ENCODE results near the gene FEM1B. TPM values are rescaled to one million over a fixed set of nuclear protein-coding genes. Genes with fewer than 3 reads are reported as not detected.

The FEM1B gene
- total and polyA plus RNA-seq, 7 donors = 23.5 to 188 (median 69.3) TPM

- no peak for TF ChIP-seq CTCF (IDR thresholded peaks at IDR 0.05)
- ATAC-seq (no peak), DNase-seq (no peak)
- H3K9me3 ChIP-seq = no peaks in the 10 kb centered on the region
- H3K27ac ChIP-seq = no peak overlapping the region
- no peaks in the 10 kb centered on the region for H3K4me1 ChIP-seq
- H3K27me3 ChIP-seq (ENCODE audit: insufficient read depth in 3 of 3, low read length in 2 of 3) = peaks cover 0 to 4% (median 0%) of the 10 kb centered on the region in 3 donors
- no peaks in the 10 kb centered on the region for H3K36me3 ChIP-seq (ENCODE audit: insufficient read depth in 1 of 2, low read depth in 1 of 2)
- 71 to 81% (median 74%) methylated on average over 8 to 9 of the region's 9 CpGs for WGBS, 3 donors
- H3K4me3 ChIP-seq = no peak overlapping the region
- intact Hi-C loops (cut with DNase I) = no loop called here
These were observed 45.3 kb downstream of the FEM1B start for GRCh38 chr15:68322796-68323195.

DNA sequence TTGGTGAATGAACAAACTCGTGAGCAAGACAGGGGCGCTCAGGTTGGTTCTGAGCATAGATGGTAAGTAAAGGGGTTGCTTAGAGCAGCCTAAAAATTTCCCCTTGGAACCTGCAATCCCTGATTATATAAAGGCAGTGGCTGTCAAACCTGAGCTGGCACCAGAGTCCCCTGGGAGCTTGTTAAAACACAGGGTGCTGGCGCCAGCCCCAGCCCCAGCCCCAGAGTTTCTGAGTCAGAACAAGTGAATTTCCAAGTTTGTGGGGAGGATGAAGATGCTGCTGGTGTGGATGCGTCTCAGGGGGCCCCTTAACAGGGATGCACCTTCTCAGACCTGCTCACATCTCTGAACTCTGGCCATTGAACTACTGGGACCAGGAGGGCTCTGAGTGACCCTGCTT is 48.2 kb downstream of the FEM1B start:
- intact Hi-C loops (cut with DNase I) = no loop called here
- peaks cover 0 to 4% (median 0%) of the 10 kb centered on the region in 3 donors for H3K27me3 ChIP-seq (ENCODE audit: insufficient read depth in 3 of 3, low read length in 2 of 3)
- ATAC-seq (no peak), DNase-seq (no peak)
- H3K9me3 ChIP-seq = no peaks in the 10 kb centered on the region
- 91 to 95% (median 92%) methylated on average over 4 of the region's 4 CpGs for WGBS, 3 donors
- H3K4me1 ChIP-seq = no peaks in the 10 kb centered on the region
- no peak overlapping the region for H3K27ac ChIP-seq
- H3K36me3 ChIP-seq (ENCODE audit: insufficient read depth in 1 of 2, low read depth in 1 of 2) = no peaks in the 10 kb centered on the region
- TF ChIP-seq CTCF (IDR thresholded peaks at IDR 0.05) = no peak
- H3K4me3 ChIP-seq = no peak overlapping the region

DNA sequence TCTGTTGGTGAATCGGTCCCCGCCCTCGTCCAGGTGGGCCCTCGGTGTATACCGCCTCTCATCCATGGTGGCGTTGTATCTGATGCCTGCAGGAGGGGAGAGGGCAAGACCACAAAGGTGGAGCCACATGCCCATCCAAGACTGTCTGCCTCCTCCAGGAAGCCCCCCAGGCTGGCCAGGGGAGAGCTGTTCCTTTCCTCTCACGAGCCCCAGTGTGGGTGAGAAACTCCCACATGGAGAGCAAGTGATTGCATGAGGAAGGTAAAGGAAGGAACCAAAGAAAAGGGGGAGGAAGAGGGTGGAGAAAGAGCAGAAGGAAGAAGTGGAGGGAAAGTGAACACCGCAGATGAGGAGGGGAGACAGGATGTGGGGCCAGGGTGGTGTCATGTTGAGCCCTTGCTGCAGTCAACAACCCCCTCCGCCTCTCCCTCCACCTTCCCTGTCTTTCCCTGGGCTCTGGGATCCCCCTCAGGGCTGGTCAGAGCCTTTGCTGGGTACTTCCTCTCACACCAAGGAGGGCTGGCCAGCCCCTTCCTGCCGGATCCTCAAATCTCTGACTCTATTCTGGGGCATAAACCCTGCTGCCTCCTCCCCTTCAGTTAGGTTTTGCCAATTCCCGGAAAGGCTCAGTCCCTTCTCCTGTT is 49.3 kb downstream of the FEM1B start:
- no peak overlapping the region for H3K27ac ChIP-seq
- DNase-seq = no peak
- no peaks in the 10 kb centered on the region for H3K36me3 ChIP-seq (ENCODE audit: insufficient read depth in 1 of 2, low read depth in 1 of 2)
- intact Hi-C loops (cut with DNase I) = no loop called here
- TF ChIP-seq CTCF (IDR thresholded peaks at IDR 0.05) = no peak
- 80 to 85% (median 81%) methylated on average over 11 of the region's 11 CpGs for WGBS, 3 donors
- H3K4me1 ChIP-seq = no peaks in the 10 kb centered on the region
- H3K4me3 ChIP-seq = no peak overlapping the region
- no peak for ATAC-seq
- no peaks in the 10 kb centered on the region for H3K9me3 ChIP-seq
- H3K27me3 ChIP-seq (ENCODE audit: insufficient read depth in 3 of 3, low read length in 2 of 3) = peaks cover 0 to 4% (median 0%) of the 10 kb centered on the region in 3 donors

- Histone ChIP-seq H3K36me3 (ENCODE audit: insufficient read depth in 1 of 2, low read depth in 1 of 2) (no peaks in the 10 kb centered on the region), H3K9me3 (no peaks in the 10 kb centered on the region), H3K27ac (no peak overlapping the region), H3K27me3 (ENCODE audit: insufficient read depth in 3 of 3, low read length in 2 of 3) (peaks cover 0 to 4% (median 0%) of the 10 kb centered on the region in 3 donors), H3K4me3 (no peak overlapping the region), H3K4me1 (no peaks in the 10 kb centered on the region)
- WGBS, 3 donors = 74 to 86% (median 82%) methylated on average over 7 to 8 of the region's 8 CpGs
- ATAC-seq = no peak
- no peak for TF ChIP-seq CTCF (IDR thresholded peaks at IDR 0.05)
- intact Hi-C loops (cut with DNase I) = no loop called here
- no peak for DNase-seq
These were observed 50.9 kb downstream of the FEM1B start for GRCh38 chr15:68328443-68328842.

- 95% methylated on average over 3 of the region's 3 CpGs for WGBS, 3 donors
- DNase-seq (no peak), ATAC-seq (no peak)
- intact Hi-C loops (cut with DNase I) = no loop called here
- no peak overlapping the region for H3K27ac ChIP-seq
- H3K36me3 ChIP-seq (ENCODE audit: insufficient read depth in 1 of 2, low read depth in 1 of 2) = no peaks in the 10 kb centered on the region
- no peak for TF ChIP-seq CTCF (IDR thresholded peaks at IDR 0.05)
- peaks cover 0 to 4% (median 0%) of the 10 kb centered on the region in 3 donors for H3K27me3 ChIP-seq (ENCODE audit: insufficient read depth in 3 of 3, low read length in 2 of 3)
- H3K4me3 ChIP-seq = no peak overlapping the region
- no peaks in the 10 kb centered on the region for H3K4me1 ChIP-seq
- H3K9me3 ChIP-seq = no peaks in the 10 kb centered on the region
These were observed 51.4 kb downstream of the FEM1B start for GRCh38 chr15:68328964-68329363.
